Keratinocyte (primary cell): Measurements from ENCODE around the gene JAKMIP1.

Source experiments
- CTCF ChIP-seq, 3 experiments: IDR thresholded peaks in 1 of 3; conservative IDR thresholded peaks in 1 of 3; optimal IDR thresholded peaks in 1 of 3; 2 replicates in 2 of 3; 3 replicates in 1 of 3; pipeline versions ENCODE3 to v1.5.1; 2011; ENCODE audit warnings: low read length in 3 of 3, mild to moderate bottlenecking in 3 of 3, moderate library complexity in 2 of 3, control low read depth in 1 of 3, inconsistent platforms in 1 of 3; ENCODE audit not compliant: insufficient read depth in 2 of 3; ENCODE audit errors: extremely low read depth in 1 of 3
- EZH2 ChIP-seq: IDR thresholded peaks from one replicate; pipeline ENCODE4 v1.6.1; 2012; ENCODE audit warnings: inconsistent platforms, mild to moderate bottlenecking, low read length, moderate library complexity

- TF ChIP-seq CTCF (optimal IDR thresholded peaks at IDR 0.05 in 1 of 3, IDR thresholded peaks at IDR 0.05 in 1 of 3, conservative IDR thresholded peaks at IDR 0.05 in 1 of 3; ENCODE audit: extremely low read depth in 1 of 3, insufficient read depth in 2 of 3, low read length in 3 of 3) (no peak), EZH2 (no peak)
These were observed 62.6 kb downstream of the JAKMIP1 start for GRCh38 chr4:6137747-6138135.
